ENCODE data around the gene DAPP1. TPM values are rescaled to one million over a fixed set of nuclear protein-coding genes. Genes with fewer than 3 reads are reported as not detected.

Gene DAPP1
- total and polyA plus RNA-seq, 10 of the 15 experiments (the other 5 are each of a cell fraction or from before 2014, with no cell fraction given): 46.5 to 147 (median 74.2) TPM

DNA sequence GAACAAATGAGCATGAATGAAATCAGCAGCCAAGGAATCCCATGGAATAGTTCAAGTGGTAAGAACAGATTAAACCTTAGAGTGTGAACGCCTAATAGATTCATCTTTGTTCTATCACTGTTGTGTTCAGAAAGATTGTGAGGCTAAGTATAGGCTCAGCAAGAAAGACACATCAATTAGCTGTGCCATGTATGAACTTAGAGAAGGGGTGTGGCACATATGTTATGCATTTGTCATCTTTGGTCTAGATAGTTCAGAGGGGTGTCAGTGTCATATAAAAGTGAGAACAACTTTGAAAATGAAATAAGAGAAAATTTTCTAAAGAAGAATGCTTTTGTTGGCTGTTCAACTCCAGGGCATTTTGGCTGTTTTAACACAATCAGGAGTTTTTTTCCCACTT lies 9.4 kb downstream of the DAPP1 start:
- in situ Hi-C loops (cut with MboI) (loop anchor here (25.0 kb wide), 1 partner anchor 1186 kb away; no protein-coding TSS in a partner anchor), intact Hi-C loops (cut with micrococcal nuclease; ENCODE audit: unreplicated experiment) (loop anchor here (10.0 kb wide), 2 partner anchors 831 to 901 kb away; partner anchors contain the start of genes EIF4E and METAP1)
- Histone ChIP-seq H4K20me1 (ENCODE audit: control insufficient read depth, insufficient read depth) (peaks cover 3% of the 10 kb centered on the region), H3K4me2 (ENCODE audit: control insufficient read depth, insufficient read depth) (peak overlapping the region; percentile 20; the same call in 1 of the 2 replicates), H3K9me3 (replicated peaks; ENCODE audit: control insufficient read depth, insufficient read depth, low read length) (no peaks in the 10 kb centered on the region), H3K9ac (ENCODE audit: control insufficient read depth, insufficient read depth, low read length) (no peak overlapping the region), H3K79me2 (ENCODE audit: control insufficient read depth, insufficient read depth, low read length) (peaks cover 79% of the 10 kb centered on the region), H3K27ac (ENCODE audit: control insufficient read depth, insufficient read depth) (no peak overlapping the region), H2AFZ (ENCODE audit: control insufficient read depth, low read depth, low read length) (no peak overlapping the region), H3K36me3 (ENCODE audit: control insufficient read depth in 2 of 2, insufficient read depth in 2 of 2, low read length in 1 of 2) (peaks cover 0 to 1% of the 10 kb centered on the region in 2 experiments; a peak in 2 of 4 replicates), H3K27me3 (replicated peaks in 1 of 2; ENCODE audit: control insufficient read depth in 2 of 2, insufficient read depth in 2 of 2, low read length in 1 of 2) (no peaks in the 10 kb centered on the region), H3K4me1 (ENCODE audit: control insufficient read depth, insufficient read depth, low read length) (peaks cover 16% of the 10 kb centered on the region; the same call in 1 of the 2 replicates), H3K4me3 (no peak overlapping the region)
- POLR2A ChIA-PET: interaction anchor here (0.6 kb wide), 1 partner anchor 25 kb away, joined by 4 read pairs; no protein-coding TSS in a partner anchor
- no TSS peak for BruUV-seq (replicated peaks)
- 95% methylated on average over 1 of the region's 1 CpG for WGBS (ENCODE audit: insufficient coverage, insufficient replicate concordance, low lambda C conversion rate, missing lambda C conversion rate)
- CTCF ChIA-PET: interaction anchor here (1.2 to 3.5 kb wide), 2 partner anchors 14 to 32 kb away, joined by 3 to 15 read pairs; no protein-coding TSS in a partner anchor
- ATAC-seq: no peak
- RAD21 ChIA-PET (ENCODE audit: unreplicated experiment): interaction anchor here (2.6 to 3.9 kb wide), 2 partner anchors 14 to 20 kb away, joined by 13 to 17 read pairs; no protein-coding TSS in a partner anchor
- no peak for DNase-seq (ENCODE audit: low read depth, low spot score)
- no peak for TF ChIP-seq NFYA (IDR thresholded peaks at IDR 0.05; ENCODE audit: borderline replicate concordance, low read depth, low read length)
- no peak for TF ChIP-seq ZNF217 (IDR thresholded peaks at IDR 0.05)
- TF ChIP-seq EGR1 (IDR thresholded peaks at IDR 0.05; ENCODE audit: borderline replicate concordance in 1 of 2, low read depth in 2 of 2, low read length in 2 of 2): no peak
- TF ChIP-seq, protein P1, sequence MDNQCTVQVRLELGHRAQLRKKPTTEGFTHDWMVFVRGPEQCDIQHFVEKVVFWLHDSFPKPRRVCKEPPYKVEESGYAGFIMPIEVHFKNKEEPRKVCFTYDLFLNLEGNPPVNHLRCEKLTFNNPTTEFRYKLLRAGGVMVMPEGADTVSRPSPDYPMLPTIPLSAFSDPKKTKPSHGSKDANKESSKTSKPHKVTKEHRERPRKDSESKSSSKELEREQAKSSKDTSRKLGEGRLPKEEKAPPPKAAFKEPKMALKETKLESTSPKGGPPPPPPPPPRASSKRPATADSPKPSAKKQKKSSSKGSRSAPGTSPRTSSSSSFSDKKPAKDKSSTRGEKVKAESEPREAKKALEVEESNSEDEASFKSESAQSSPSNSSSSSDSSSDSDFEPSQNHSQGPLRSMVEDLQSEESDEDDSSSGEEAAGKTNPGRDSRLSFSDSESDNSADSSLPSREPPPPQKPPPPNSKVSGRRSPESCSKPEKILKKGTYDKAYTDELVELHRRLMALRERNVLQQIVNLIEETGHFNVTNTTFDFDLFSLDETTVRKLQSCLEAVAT (IDR thresholded peaks at IDR 0.05): no peak
- no peak for TF ChIP-seq RBBP5 (conservative IDR thresholded peaks at IDR 0.05)
- TF ChIP-seq RELA (IDR thresholded peaks at IDR 0.05; ENCODE audit: borderline replicate concordance, partially characterized antibody): no peak
- TF ChIP-seq, protein P2, sequence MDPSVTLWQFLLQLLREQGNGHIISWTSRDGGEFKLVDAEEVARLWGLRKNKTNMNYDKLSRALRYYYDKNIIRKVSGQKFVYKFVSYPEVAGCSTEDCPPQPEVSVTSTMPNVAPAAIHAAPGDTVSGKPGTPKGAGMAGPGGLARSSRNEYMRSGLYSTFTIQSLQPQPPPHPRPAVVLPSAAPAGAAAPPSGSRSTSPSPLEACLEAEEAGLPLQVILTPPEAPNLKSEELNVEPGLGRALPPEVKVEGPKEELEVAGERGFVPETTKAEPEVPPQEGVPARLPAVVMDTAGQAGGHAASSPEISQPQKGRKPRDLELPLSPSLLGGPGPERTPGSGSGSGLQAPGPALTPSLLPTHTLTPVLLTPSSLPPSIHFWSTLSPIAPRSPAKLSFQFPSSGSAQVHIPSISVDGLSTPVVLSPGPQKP (IDR thresholded peaks at IDR 0.05; ENCODE audit: low read depth, low read length): no peak
- no peak for TF ChIP-seq TCF3 (IDR thresholded peaks at IDR 0.05; ENCODE audit: borderline replicate concordance, insufficient read depth, low read depth, low read length)
- TF ChIP-seq TBL1XR1 (IDR thresholded peaks at IDR 0.05; ENCODE audit: low read depth, low read length): no peak
- TF ChIP-seq JUNB (IDR thresholded peaks at IDR 0.05): no peak
- no peak for TF ChIP-seq SREBF1 (IDR thresholded peaks at IDR 0.05; ENCODE audit: low read length)
- no peak for TF ChIP-seq WRNIP1 (IDR thresholded peaks at IDR 0.05; ENCODE audit: borderline replicate concordance, low read depth, low read length)
- SMC1A ChIA-PET (ENCODE audit: uncharacterized antibody, unreplicated experiment): interaction anchor here (2.6 to 3.3 kb wide), 3 partner anchors 9 to 20 kb away, joined by 9 to 16 read pairs (median 10); no protein-coding TSS in a partner anchor
- FAIRE-seq: no peak
